ENCODE results near the gene SYK.

SYK gene

GRCh38 chr9:90842176-90842777 lies 40.7 kb downstream of the SYK start:
- no peak for DNase-seq
- H3K36me3 ChIP-seq, result peaks cover 67% of the 10 kb centered on the region

DNA sequence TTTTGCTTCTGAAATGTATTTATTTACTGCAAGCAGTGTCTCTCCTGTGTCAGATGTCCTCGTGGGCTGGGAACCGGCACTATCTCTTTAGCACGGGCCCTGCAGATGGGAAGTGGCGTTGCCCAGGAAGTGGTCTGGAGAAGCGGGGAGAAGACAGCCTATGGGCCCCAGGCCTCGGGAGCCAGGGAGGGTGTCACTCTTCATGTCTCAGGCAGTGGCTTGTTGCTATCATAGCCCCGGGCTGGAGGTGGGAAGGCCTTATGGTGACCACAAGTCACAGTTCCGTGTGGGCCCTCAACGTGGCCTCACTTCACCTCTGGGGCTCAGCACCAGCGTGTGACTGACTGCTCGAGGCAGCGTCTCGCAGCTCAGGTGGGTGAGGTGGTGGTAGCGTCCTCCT lies 41.4 kb downstream of the SYK start:
- Histone ChIP-seq H3K4me3 (ENCODE audit: low read depth, low read length) (no peak overlapping the region), H3K9me3 (ENCODE audit: severe bottlenecking) (no peaks in the 10 kb centered on the region), H3K27ac (no peak overlapping the region), H3K27me3 (ENCODE audit: insufficient read depth, low read depth, severe bottlenecking) (no peaks in the 10 kb centered on the region), H3K36me3 (peaks cover 67% of the 10 kb centered on the region)
- TF ChIP-seq, protein P1, sequence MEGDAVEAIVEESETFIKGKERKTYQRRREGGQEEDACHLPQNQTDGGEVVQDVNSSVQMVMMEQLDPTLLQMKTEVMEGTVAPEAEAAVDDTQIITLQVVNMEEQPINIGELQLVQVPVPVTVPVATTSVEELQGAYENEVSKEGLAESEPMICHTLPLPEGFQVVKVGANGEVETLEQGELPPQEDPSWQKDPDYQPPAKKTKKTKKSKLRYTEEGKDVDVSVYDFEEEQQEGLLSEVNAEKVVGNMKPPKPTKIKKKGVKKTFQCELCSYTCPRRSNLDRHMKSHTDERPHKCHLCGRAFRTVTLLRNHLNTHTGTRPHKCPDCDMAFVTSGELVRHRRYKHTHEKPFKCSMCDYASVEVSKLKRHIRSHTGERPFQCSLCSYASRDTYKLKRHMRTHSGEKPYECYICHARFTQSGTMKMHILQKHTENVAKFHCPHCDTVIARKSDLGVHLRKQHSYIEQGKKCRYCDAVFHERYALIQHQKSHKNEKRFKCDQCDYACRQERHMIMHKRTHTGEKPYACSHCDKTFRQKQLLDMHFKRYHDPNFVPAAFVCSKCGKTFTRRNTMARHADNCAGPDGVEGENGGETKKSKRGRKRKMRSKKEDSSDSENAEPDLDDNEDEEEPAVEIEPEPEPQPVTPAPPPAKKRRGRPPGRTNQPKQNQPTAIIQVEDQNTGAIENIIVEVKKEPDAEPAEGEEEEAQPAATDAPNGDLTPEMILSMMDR (IDR thresholded peaks at IDR 0.05; ENCODE audit: low read depth, low read length), result no peak
- no peak for DNase-seq

More at GRCh38 chr9:90842176-90842777, 40.7 kb downstream of the SYK start:
- Histone ChIP-seq H3K4me3 (ENCODE audit: low read depth, low read length) (no peak overlapping the region), H3K27me3 (ENCODE audit: insufficient read depth, low read depth, severe bottlenecking) (no peaks in the 10 kb centered on the region), H3K27ac (no peak overlapping the region), H3K9me3 (ENCODE audit: severe bottlenecking) (no peaks in the 10 kb centered on the region)
- TF ChIP-seq, protein P1 (IDR thresholded peaks at IDR 0.05; ENCODE audit: low read depth, low read length), result no peak

DNA sequence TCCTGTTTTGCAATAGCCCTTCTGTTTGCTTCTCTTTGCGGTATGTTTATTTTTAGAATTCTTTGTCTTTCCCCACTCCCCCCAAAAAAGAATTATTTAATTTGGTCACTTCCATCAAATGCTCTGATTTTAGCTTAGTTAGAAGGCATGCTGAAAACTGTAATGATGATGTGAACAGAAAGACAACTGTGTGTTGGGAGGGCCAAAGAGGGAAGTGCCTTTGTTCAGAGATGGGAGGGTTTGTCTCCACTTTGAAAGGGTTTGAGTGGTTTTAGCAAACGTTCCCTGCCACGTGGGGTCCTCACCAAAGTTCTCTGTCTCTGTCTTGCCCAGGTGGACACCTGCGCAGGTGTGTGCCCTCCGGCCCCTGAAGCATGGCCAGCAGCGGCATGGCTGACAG lies 41.9 kb downstream of the SYK start:
- TF ChIP-seq, protein P1 (IDR thresholded peaks at IDR 0.05; ENCODE audit: low read depth, low read length), result no peak
- peaks cover 68% of the 10 kb centered on the region for H3K36me3 ChIP-seq
- H3K4me3 ChIP-seq (ENCODE audit: low read depth, low read length), result no peak overlapping the region
- H3K27ac ChIP-seq, result no peak overlapping the region
- H3K27me3 ChIP-seq (ENCODE audit: insufficient read depth, low read depth, severe bottlenecking), result no peaks in the 10 kb centered on the region
- no peaks in the 10 kb centered on the region for H3K9me3 ChIP-seq (ENCODE audit: severe bottlenecking)
- DNase-seq, result no peak

GRCh38 chr9:90844326-90844725 lies 42.7 kb downstream of the SYK start:
- H3K36me3 ChIP-seq, result peaks cover 70% of the 10 kb centered on the region

DNA sequence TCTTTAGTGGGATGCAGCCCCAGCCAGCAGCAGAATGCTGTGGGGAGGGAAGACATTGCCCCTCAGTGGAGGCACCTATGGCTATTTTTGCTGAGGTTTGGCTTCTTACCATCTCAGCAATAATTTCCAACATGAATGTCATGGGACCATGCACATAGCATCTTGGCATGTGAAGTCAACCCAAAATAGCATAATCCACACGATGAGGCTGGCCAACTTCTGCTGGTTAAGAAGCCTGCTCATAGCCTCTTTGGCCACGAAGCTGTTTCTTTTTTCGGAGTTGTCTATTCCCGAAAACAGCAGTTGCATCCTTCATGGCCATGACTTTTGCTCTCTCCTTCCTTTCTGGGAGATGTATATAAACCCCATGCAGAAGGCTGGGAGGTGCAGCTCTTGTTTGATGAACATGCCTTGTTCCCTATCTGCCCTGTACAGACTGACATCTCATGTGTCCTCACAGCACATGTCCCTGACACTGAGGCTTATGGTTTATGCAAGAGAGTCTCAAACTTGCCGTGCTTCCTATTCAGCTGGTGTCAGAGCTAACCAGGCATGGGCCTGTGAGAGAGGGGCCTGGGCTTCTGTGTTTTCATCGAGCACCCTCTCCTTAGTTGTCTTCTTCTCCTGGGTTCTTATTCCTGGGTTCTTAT lies 45.3 kb downstream of the SYK start:
- Histone ChIP-seq H3K9me3 (ENCODE audit: severe bottlenecking) (no peaks in the 10 kb centered on the region), H3K36me3 (peaks cover 90% of the 10 kb centered on the region), H3K4me3 (ENCODE audit: low read depth, low read length) (no peak overlapping the region), H3K27me3 (ENCODE audit: insufficient read depth, low read depth, severe bottlenecking) (no peaks in the 10 kb centered on the region), H3K27ac (no peak overlapping the region)
- no peak for DNase-seq
- TF ChIP-seq, protein P1 (IDR thresholded peaks at IDR 0.05; ENCODE audit: low read depth, low read length), result no peak

More at GRCh38 chr9:90844326-90844725, 42.7 kb downstream of the SYK start:
- no peak overlapping the region for H3K27ac ChIP-seq
- H3K4me3 ChIP-seq (ENCODE audit: low read depth, low read length), result no peak overlapping the region
- no peak for DNase-seq
- TF ChIP-seq, protein P1 (IDR thresholded peaks at IDR 0.05; ENCODE audit: low read depth, low read length), result no peak
- no peaks in the 10 kb centered on the region for H3K27me3 ChIP-seq (ENCODE audit: insufficient read depth, low read depth, severe bottlenecking)
- no peaks in the 10 kb centered on the region for H3K9me3 ChIP-seq (ENCODE audit: severe bottlenecking)

Measured in WERI-Rb-1 (cell line).